Measurements from ENCODE around the gene KHDC1.

GRCh38 chr6:73263570-73263909 is 544 bp upstream of the KHDC1 start:
- TF ChIP-seq EZH2 (IDR thresholded peaks at IDR 0.05; ENCODE audit: low read length), result no peak
- TF ChIP-seq CTCF (optimal IDR thresholded peaks at IDR 0.05 in 1 of 3, IDR thresholded peaks at IDR 0.05 in 1 of 3, conservative IDR thresholded peaks at IDR 0.05 in 1 of 3; ENCODE audit: extremely low read depth in 1 of 3, insufficient read depth in 2 of 3, low read length in 3 of 3), result no peak

All from keratinocyte (primary cell).